Neural cell (in vitro differentiated cells): ENCODE measurements around the gene MARK3. TPM values are rescaled to one million over a fixed set of nuclear protein-coding genes. Genes with fewer than 3 reads are reported as not detected.

ENCODE experiments used
- H2AFZ ChIP-seq: fragments of 200-600, 300-800 bp; sonication (generic), shearing (Covaris generic); 2 replicates; pipeline ENCODE4 v1.6.0; 2014; ENCODE audit warnings: low read depth, mild to moderate bottlenecking, antibody characterized with exemption, low read length, moderate library complexity
- H3F3A ChIP-seq: fragments of 200-600 bp; shearing (Covaris generic); 2 replicates; pipeline ENCODE4 v1.6.1; 2016; ENCODE audit warnings: mild to moderate bottlenecking, moderate library complexity, mixed read lengths, antibody characterized with exemption, low read length; ENCODE audit not compliant: insufficient read depth, poor library complexity, severe bottlenecking
- H3K27ac ChIP-seq: fragments of 200-600, 300-800 bp; sonication (generic), shearing (Covaris generic); 2 replicates; pipeline ENCODE4 v1.5.1; 2014; ENCODE audit warnings: mild to moderate bottlenecking, low read length, moderate library complexity
- H3K27me3 ChIP-seq: fragments of 300-800, 200-600 bp; sonication (generic), shearing (Covaris generic); 2 replicates; pipeline ENCODE4 v1.6.0; 2014; ENCODE audit warnings: mild to moderate bottlenecking, low read depth, low read length, moderate library complexity; ENCODE audit not compliant: insufficient read depth
- H3K36me3 ChIP-seq: fragments of 300-800, 200-600 bp; sonication (generic), shearing (Covaris generic); 2 replicates; pipeline ENCODE4 v1.5.1; 2014; ENCODE audit warnings: mild to moderate bottlenecking, antibody characterized with exemption, low read length, moderate library complexity; ENCODE audit not compliant: insufficient read depth
- H3K4me2 ChIP-seq: fragments of 300-800, 200-600 bp; sonication (generic), shearing (Covaris generic); 2 replicates; pipeline ENCODE4 v1.6.0; 2014; ENCODE audit warnings: mild to moderate bottlenecking, low read length
- H3K4me3 ChIP-seq: fragments of 300-800, 200-600 bp; sonication (generic), shearing (Covaris generic); 2 replicates; pipeline ENCODE4 v1.5.1; 2014; ENCODE audit warnings: mild to moderate bottlenecking, low read length, moderate library complexity
- H3K79me2 ChIP-seq: fragments of 200-600 bp; shearing (Covaris generic); replicated peaks from 2 replicates; pipeline ENCODE4 v1.6.0; 2014; ENCODE audit warnings: mild to moderate bottlenecking, low read length, moderate library complexity; ENCODE audit not compliant: insufficient read depth
- H3K9ac ChIP-seq: fragments of 300-800, 200-600 bp; sonication (generic), shearing (Covaris generic); 2 replicates; pipeline ENCODE4 v1.6.1; 2016; ENCODE audit warnings: mild to moderate bottlenecking, low read length, mixed read lengths
- H3K9me2 ChIP-seq: fragments of 200-600 bp; shearing (Covaris generic); 2 replicates; pipeline ENCODE4 v1.6.1; 2016; ENCODE audit warnings: mild to moderate bottlenecking, low read length, mixed read lengths; ENCODE audit not compliant: insufficient read depth
- H3K9me3 ChIP-seq: fragments of 200-600, 300-800 bp; sonication (generic), shearing (Covaris generic); 2 replicates; pipeline ENCODE4 v1.6.1; 2016; ENCODE audit warnings: mild to moderate bottlenecking, mixed run types, low read length, moderate library complexity, mixed read lengths
- H4K20me1 ChIP-seq: fragments of 200-600 bp; shearing (Covaris generic); 2 replicates; pipeline ENCODE4 v1.6.1; 2016; ENCODE audit warnings: mild to moderate bottlenecking, mixed run types; ENCODE audit not compliant: insufficient read depth
- CTCF ChIP-seq: fragments of 450-650 bp; IDR thresholded peaks from 2 replicates; pipeline ENCODE4 v1.5.1; 2014; ENCODE audit warnings: antibody characterized with exemption, mild to moderate bottlenecking, moderate library complexity; ENCODE audit not compliant: poor library complexity, severe bottlenecking
- EP300 ChIP-seq: fragments of 450-650 bp; conservative IDR thresholded peaks from 2 replicates; pipeline ENCODE4 v1.6.1; 2014; ENCODE audit warnings: antibody characterized with exemption, mild to moderate bottlenecking, moderate library complexity; ENCODE audit not compliant: poor library complexity, severe bottlenecking
- EZH2 ChIP-seq: fragments of 200-600, 300-800 bp; shearing (Covaris generic), sonication (generic); IDR thresholded peaks from 2 replicates; pipeline ENCODE4 v1.6.1; 2014; ENCODE audit warnings: antibody characterized with exemption, low read length, borderline replicate concordance, mild to moderate bottlenecking; ENCODE audit not compliant: insufficient read depth, poor library complexity, severe bottlenecking
- MXI1 ChIP-seq: fragments of 450-650 bp; conservative IDR thresholded peaks from 2 replicates; pipeline ENCODE4 v1.6.1; 2014; ENCODE audit warnings: antibody characterized with exemption, mild to moderate bottlenecking; ENCODE audit not compliant: poor library complexity, severe bottlenecking
- POLR2AphosphoS5 ChIP-seq: IDR thresholded peaks from 2 replicates; pipeline ENCODE4 v1.6.1; 2012
- RAD21 ChIP-seq: fragments of 450-650 bp; conservative IDR thresholded peaks from 2 replicates; pipeline ENCODE4 v1.6.1; 2014; ENCODE audit warnings: antibody characterized with exemption, mild to moderate bottlenecking, moderate library complexity
- REST ChIP-seq: IDR thresholded peaks from 2 replicates; pipeline ENCODE4 v1.6.1; 2012; ENCODE audit warnings: borderline replicate concordance
- SMC3 ChIP-seq: fragments of 450-650 bp; conservative IDR thresholded peaks from 2 replicates; pipeline ENCODE4 v1.6.1; 2014; ENCODE audit warnings: antibody characterized with exemption, mild to moderate bottlenecking, moderate library complexity; ENCODE audit not compliant: poor library complexity
- TAF1 ChIP-seq: IDR thresholded peaks from 2 replicates; pipeline ENCODE4 v1.6.1; 2012; ENCODE audit warnings: low read depth
- polyA plus RNA-seq: library from polyadenylated mRNA; depleted of rRNA; stranded (reverse); fragments of >200 nt; gene quantifications from 2 replicates; pipeline ENCODE4 v1.2.3, GENCODE V29; 2014

Gene MARK3
- polyA plus RNA-seq, 1 donor from 2014 or later = 158 TPM

GRCh38 chr14:103340480-103341212 lies 44.6 kb upstream of the MARK3 start:
- Histone ChIP-seq H3K27ac (no peak overlapping the region), H4K20me1 (no peaks in the 10 kb centered on the region)
- TF ChIP-seq POLR2AphosphoS5 (no peak), TAF1 (no peak), REST (no peak), EP300 (no peak), RAD21 (no peak), MXI1 (no peak), SMC3 (no peak), EZH2 (no peak), CTCF (no peak)

GRCh38 chr14:103341250-103342129 lies 43.7 kb upstream of the MARK3 start:
- Histone ChIP-seq H3K79me2 (peaks cover 19% of the 10 kb centered on the region), H3K27ac (no peak overlapping the region), H2AFZ (no peak overlapping the region)

More at GRCh38 chr14:103340480-103341212, 44.6 kb upstream of the MARK3 start:
- no peaks in the 10 kb centered on the region for H3K27me3 ChIP-seq
- H3K9me2 ChIP-seq = no peaks in the 10 kb centered on the region
- no peaks in the 10 kb centered on the region for H3K9me3 ChIP-seq
- H3K4me3 ChIP-seq = no peak overlapping the region
- peaks cover 5% of the 10 kb centered on the region for H3F3A ChIP-seq
- no peak overlapping the region for H2AFZ ChIP-seq
- peaks cover 28% of the 10 kb centered on the region for H3K79me2 ChIP-seq
- no peak overlapping the region for H3K9ac ChIP-seq
- peaks cover 56% of the 10 kb centered on the region for H3K36me3 ChIP-seq
- no peak overlapping the region for H3K4me2 ChIP-seq

More at GRCh38 chr14:103341250-103342129, 43.7 kb upstream of the MARK3 start:
- Histone ChIP-seq H3K36me3 (peaks cover 56% of the 10 kb centered on the region), H3K9ac (no peak overlapping the region), H4K20me1 (no peaks in the 10 kb centered on the region), H3K4me3 (no peak overlapping the region), H3K27me3 (no peaks in the 10 kb centered on the region), H3F3A (peaks cover 5% of the 10 kb centered on the region), H3K9me3 (no peaks in the 10 kb centered on the region), H3K4me2 (no peak overlapping the region), H3K9me2 (no peaks in the 10 kb centered on the region)
- TF ChIP-seq TAF1 (no peak), CTCF (no peak), EZH2 (no peak), EP300 (no peak), RAD21 (no peak), REST (no peak), MXI1 (no peak), POLR2AphosphoS5 (no peak), SMC3 (no peak)
